K562 (cell line): Measurements from ENCODE around the gene PRDX2. TPM values are rescaled to one million over a fixed set of nuclear protein-coding genes. Genes with fewer than 3 reads are reported as not detected.

Experiments used
- ATAC-seq: fragments of 200-7000 bp; cut with Tn5 transposase; 3 replicates; pipeline ENCODE4 v1.9.1; 2020; ENCODE audit warnings: moderate library complexity
- BruUV-seq: library from RNA; stranded (reverse); fragments of 400-500 nt; replicated peaks from 2 replicates; lab custom pipeline; 2021; lab: Mats Ljungman, UMichigan
- CTCF ChIA-PET: fragments of 300-600 bp; formaldehyde crosslinking; extraction: SDS; loops from one replicate; lab custom pipeline; 2021; ENCODE audit warnings: low intra/inter-chr PET ratio; lab: Yijun Ruan, JAX
- POLR2A ChIA-PET: fragments of 300-600, 350-650 bp; sonication (Branson Sonifier 250); formaldehyde crosslinking; extraction: SDS; loops from one replicate; lab custom pipeline; 2021; ENCODE audit warnings: antibody characterized with exemption, inconsistent platforms; lab: Yijun Ruan, JAX
- DNase-seq, 4 experiments: peaks; one replicate each; pipeline versions ENCODE4 v3.0.0 to v3.0.0-alpha.2; 2011 to 2018; ENCODE audit warnings: low spot score in 3 of 4, mixed read lengths in 3 of 4; ENCODE audit errors: extremely low read depth in 1 of 4
- FAIRE-seq: peaks from 2 replicates; lab custom pipeline; 2011; peaks lifted over from hg19 to GRCh38; lab: Jason Lieb, UNC
- H2AFZ ChIP-seq: 2 replicates; pipeline ENCODE4 v1.6.0; 2011; ENCODE audit warnings: low read depth, low read length, control low read depth, inconsistent platforms
- H3K27ac ChIP-seq: fragments of 200-600 bp; 3 replicates; pipeline ENCODE4 v1.8.0; 2011; ENCODE audit warnings: low read depth, mild to moderate bottlenecking, control low read depth, inconsistent platforms, low read length, moderate library complexity, mixed read lengths; ENCODE audit errors: extremely low read depth
- H3K27me3 ChIP-seq, 2 experiments: fragments of 300-600 bp in 1 of 2; 2 replicates in 1 of 2; 3 replicates in 1 of 2; pipeline versions ENCODE4 v1.6.0 to v1.8.0; 2011; ENCODE audit warnings: inconsistent platforms in 2 of 2, low read length in 2 of 2, mild to moderate bottlenecking in 1 of 2, mixed read lengths in 1 of 2, moderate library complexity in 1 of 2; ENCODE audit not compliant: control insufficient read depth in 2 of 2, insufficient read depth in 2 of 2
- H3K36me3 ChIP-seq: fragments of 300-600 bp; 3 replicates; pipeline ENCODE4 v1.8.0; 2011; ENCODE audit warnings: mild to moderate bottlenecking, low read length, inconsistent platforms; ENCODE audit not compliant: control insufficient read depth, insufficient read depth
- H3K4me1 ChIP-seq, 2 experiments: fragments of 200-600 bp in 1 of 2; replicated peaks in 1 of 2; 2 replicates in 1 of 2; 3 replicates in 1 of 2; pipeline versions ENCODE4 v1.5.1 to v1.8.0; 2011; ENCODE audit warnings: inconsistent platforms in 2 of 2, low read length in 2 of 2, mild to moderate bottlenecking in 1 of 2, mixed read lengths in 1 of 2, moderate library complexity in 1 of 2; ENCODE audit not compliant: control insufficient read depth in 2 of 2, insufficient read depth in 2 of 2
- H3K4me2 ChIP-seq: 2 replicates; pipeline ENCODE4 v1.6.1; 2011; ENCODE audit warnings: low read length, control low read depth, inconsistent platforms, mixed read lengths; ENCODE audit not compliant: insufficient read depth
- H3K4me3 ChIP-seq: fragments of 200-600 bp; sonication (generic), shearing (Covaris generic); 2 replicates; pipeline ENCODE4 v1.5.1; 2016; ENCODE audit warnings: control low read depth, inconsistent platforms
- H3K79me2 ChIP-seq: fragments of 200-600 bp; 3 replicates; pipeline ENCODE4 v1.8.0; 2011; ENCODE audit warnings: low read length, inconsistent platforms; ENCODE audit not compliant: control insufficient read depth, insufficient read depth
- H3K9ac ChIP-seq, 2 experiments: 2 replicates each; pipeline versions ENCODE4 v1.6.0 to v1.6.1; 2011; ENCODE audit warnings: low read depth in 2 of 2, low read length in 2 of 2, control low read depth in 1 of 2, inconsistent platforms in 1 of 2, mild to moderate bottlenecking in 1 of 2, mixed read lengths in 1 of 2; ENCODE audit not compliant: insufficient read depth in 1 of 2
- H3K9me1 ChIP-seq: one replicate; pipeline ENCODE4 v1.6.0; 2011; ENCODE audit warnings: inconsistent platforms, mild to moderate bottlenecking, low read length, moderate library complexity; ENCODE audit not compliant: control insufficient read depth, insufficient read depth
- H3K9me3 ChIP-seq: replicated peaks from 2 replicates; pipeline ENCODE4 v1.5.1; 2011; ENCODE audit warnings: low read depth, low read length, inconsistent platforms; ENCODE audit not compliant: control insufficient read depth, insufficient read depth
- H4K20me1 ChIP-seq: replicated peaks from 2 replicates; pipeline ENCODE4 v1.6.1; 2011; ENCODE audit warnings: low read length, inconsistent platforms, mixed read lengths; ENCODE audit not compliant: control insufficient read depth, insufficient read depth
- BRD4 ChIP-seq: fragments of 200-600 bp; sonication (generic); IDR thresholded peaks from 2 replicates; pipeline ENCODE4 v1.6.1; 2017; ENCODE audit warnings: inconsistent platforms
- CHD4 ChIP-seq: fragments of 200-600 bp; sonication (generic); IDR thresholded peaks from 3 replicates; pipeline ENCODE4 v1.6.1; 2012; ENCODE audit warnings: low read depth, mild to moderate bottlenecking, mixed read lengths, low read length, inconsistent platforms; ENCODE audit not compliant: insufficient read depth, insufficient replicate concordance, poor library complexity, severe bottlenecking
- MYC ChIP-seq, 2 experiments: fragments of 250-450 bp in 1 of 2; sonication (Bioruptor Pico) in 1 of 2; IDR thresholded peaks; 2 replicates each; pipeline versions ENCODE4 v1.5.1 to v1.6.1; 2012 to 2021; ENCODE audit warnings: low read depth in 2 of 2, borderline replicate concordance in 1 of 2, improper control_type of control experiment in 1 of 2, low read length in 1 of 2, mild to moderate bottlenecking in 1 of 2, moderate library complexity in 1 of 2
- POLR2A ChIP-seq: fragments of 450-650 bp; conservative IDR thresholded peaks from 2 replicates; pipeline ENCODE4 v1.6.1; 2016
- PRMT5 ChIP-seq: sonication (generic); formaldehyde crosslinking; IDR thresholded peaks from 2 replicates; pipeline ENCODE4 v1.5.0; 2020; ENCODE audit warnings: missing genetic modification reagents
- TFAP4 ChIP-seq: sonication (generic); formaldehyde crosslinking; IDR thresholded peaks from 2 replicates; pipeline ENCODE4 v1.8.0; 2022; ENCODE audit warnings: missing genetic modification reagents, mild to moderate bottlenecking, moderate library complexity, borderline replicate concordance
- ZBTB7A ChIP-seq: IDR thresholded peaks from 2 replicates; pipeline ENCODE4 v1.6.1; 2011; ENCODE audit warnings: low read depth, mild to moderate bottlenecking, low read length, moderate library complexity, borderline replicate concordance; ENCODE audit not compliant: control insufficient read depth
- ZNF766 ChIP-seq: fragments of 200-800 bp; sonication (Bioruptor generic); conservative IDR thresholded peaks from 2 replicates; pipeline ENCODE4 v1.6.1; 2016; ENCODE audit warnings: missing genetic modification characterization, missing compliant biosample characterization
- WGBS: fragments of 100-300 bp; shearing (Covaris generic); methylation state at CpG from one replicate; pipeline ENCODE4 v1.1.6; 2016; ENCODE audit warnings: low coverage, mixed read lengths; ENCODE audit not compliant: insufficient coverage; ENCODE audit errors: missing lambda C conversion rate; 5-methylcytosine and 5-hydroxymethylcytosine counted together
- in situ Hi-C: fragments of 300-500 bp; cut with MboI; formaldehyde crosslinking; loops from 4 replicates; pipeline ENCODE4 v1.15.0; 2018; ENCODE audit warnings: inconsistent platforms, mixed read lengths
- intact Hi-C: fragments of 100-400 bp; cut with micrococcal nuclease; formaldehyde crosslinking; loops from 2 replicates; pipeline ENCODE4 v1.14.2; 2022
- polyA plus RNA-seq, 8 experiments: library from polyadenylated mRNA; depleted of rRNA in 4 of 8; stranded (reverse) in 5 of 8; unstranded in 3 of 8; fragments of >200 nt; fragmentation: Nextera tagmentation in 2 of 8; fragmentation: Illumina TruSeq in 1 of 8; extraction: Ambion mirVana in 2 of 8; extraction: Trizol in 1 of 8; gene quantifications; 2 replicates each; pipeline versions ENCODE4 v1.2.1 to v1.2.3, GENCODE V29; 2011 to 2014; ENCODE audit warnings: inconsistent platforms in 1 of 8, missing spikeins in 1 of 8
- total RNA-seq, 7 experiments: library from RNA; depleted of rRNA in 6 of 7; stranded (reverse); fragments of >200 nt in 6 of 7; fragmentation: Illumina TruSeq in 2 of 7; extraction: Trizol in 2 of 7; gene quantifications; 2 replicates each; pipeline versions ENCODE4 v1.2.1 to v1.2.3, GENCODE V29; 2011 to 2021; ENCODE audit warnings: low replicate concordance in 1 of 7

PRDX2 gene
- total and polyA plus RNA-seq, 9 of the 15 experiments (the other 6 are each of a cell fraction or from before 2014, with no cell fraction given), result 206 to 1,183 (median 415) TPM

DNA sequence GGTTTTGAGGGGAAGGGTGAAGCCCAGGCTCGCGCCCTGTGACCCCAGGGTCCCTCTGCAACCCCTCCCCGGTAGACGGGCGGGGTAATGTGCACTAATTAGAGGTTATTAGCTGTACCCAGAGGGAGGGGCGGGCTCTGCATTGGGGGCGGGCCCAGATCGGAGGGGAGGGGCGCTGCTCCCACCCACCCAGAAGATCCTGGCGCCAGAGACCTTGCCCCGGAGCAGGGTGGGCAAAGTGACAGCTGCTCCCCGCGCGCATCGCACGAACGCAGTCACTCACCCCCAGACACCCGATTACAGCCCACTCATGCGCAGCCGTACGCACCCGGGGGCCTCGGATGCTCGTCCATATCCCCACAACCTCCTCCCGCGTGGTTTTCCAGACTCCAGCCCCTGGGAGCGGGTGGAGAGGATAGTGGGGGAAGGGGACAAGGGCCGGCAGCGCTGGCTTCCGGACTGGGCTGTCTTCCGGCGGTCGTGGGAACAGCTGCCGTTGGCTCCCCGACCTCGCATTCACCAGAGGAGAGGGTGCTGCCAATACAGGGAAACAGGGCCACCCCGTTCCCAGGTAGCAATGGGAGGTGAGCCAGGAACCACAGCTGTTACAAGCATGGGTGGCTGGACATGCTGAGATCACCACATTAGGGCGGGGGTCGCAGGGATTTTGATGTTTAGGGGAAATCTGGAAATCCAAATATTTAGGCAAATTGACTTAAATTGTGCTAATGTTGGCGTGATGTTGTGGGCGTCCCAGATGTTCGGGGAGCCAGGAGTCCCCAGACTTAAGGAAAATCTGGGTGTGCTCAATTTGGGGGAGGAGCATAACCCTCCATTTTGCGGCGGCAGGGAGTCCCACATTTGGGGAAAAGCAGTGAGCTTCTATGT, 23.3 kb downstream of the PRDX2 start:
- Histone ChIP-seq H3K9ac (peak overlapping the region; percentile 59 to 89), H3K36me3 (no peaks in the 10 kb centered on the region), H3K9me3 (no peaks in the 10 kb centered on the region), H3K4me2 (peak overlapping the region; percentile 85), H2AFZ (peak overlapping the region; percentile 83), H3K4me1 (peaks cover 30 to 65% of the 10 kb centered on the region in 2 experiments), H3K4me3 (peak overlapping the region; percentile 37), H3K79me2 (peaks cover 6% of the 10 kb centered on the region; the same call in 1 of the 3 replicates), H3K27ac (peak overlapping the region; percentile 68), H3K9me1 (no peaks in the 10 kb centered on the region), H3K27me3 (no peaks in the 10 kb centered on the region), H4K20me1 (no peaks in the 10 kb centered on the region)
- DNase-seq (peak in 2 of 4 experiments; percentile 37 to 55), ATAC-seq (peak; percentile 12), FAIRE-seq (peak; percentile 61)
- CTCF ChIA-PET, result interaction anchor here (1.1 to 4.1 kb wide), 3 partner anchors 16 to 70 kb away, joined by 3 to 30 read pairs (median 3); no protein-coding TSS in a partner anchor
- WGBS, result 20% methylated on average over 37 of the region's 44 CpGs
- in situ Hi-C loops (no loop called here), intact Hi-C loops (loop anchor here (5.0 kb wide), 1 partner anchor 64 kb away; no protein-coding TSS in a partner anchor)
- POLR2A ChIA-PET, result interaction anchor here (0.6 to 4.1 kb wide), 10 partner anchors 10 to 70 kb away, joined by 3 to 44 read pairs (median 4); partner anchors contain the start of genes GET3, JUNB, PRDX2 and THSD8
- BruUV-seq, result no TSS peak
- TF ChIP-seq ZBTB7A (peak; percentile 39; the same call in 1 of the 2 replicates), TFAP4 (CRISPR knock-in tag) (peak; percentile 72), POLR2A (0 out of 2 replicates have a peak, but pooled peaks have one; percentile 42), BRD4 (0 out of 2 replicates have a peak, but pooled peaks have one; percentile 24), ZNF766 (CRISPR knock-in tag) (0 out of 2 replicates have a peak, but pooled peaks have one; percentile 27), MYC (IDR thresholded peaks at IDR 0.05; ENCODE audit: low read depth, low read length) (peak; percentile 20), MYC (CRISPR knock-in tag; IDR thresholded peaks at IDR 0.05; ENCODE audit: borderline replicate concordance, low read depth) (no peak), CHD4 (peak; percentile 16), PRMT5 (CRISPR knock-in tag) (peak; percentile 67; the same call in 1 of the 2 replicates)
